Stimulated activated naive CD8-positive, alpha-beta T cell treated with anti-CD3 and anti-CD28 coated beads, Interleukin-15, amount 100 ng/mL, for 72 hours (primary cell): Measurements from ENCODE around the gene KCNK3.

Experiments used
- ATAC-seq: fragments of 150-1000 bp; cut with Tn5 transposase; 2 replicates; pipeline ENCODE4 v1.10.0; 2021; ENCODE audit warnings: mild to moderate bottlenecking, moderate library complexity
- DNase-seq, 2 donors: peaks; one replicate each; pipeline ENCODE4 v3.0.0; 2021 to 2022
- H3K27ac Mint-ChIP-seq, 2 donors: one replicate each; pipeline ENCODE4 v1.8.0; 2022; ENCODE audit warnings: mild to moderate bottlenecking in 2 of 2, mixed read lengths in 2 of 2, moderate library complexity in 2 of 2
- H3K27me3 Mint-ChIP-seq: one replicate; pipeline ENCODE4 v1.8.0; 2022; ENCODE audit warnings: mixed read lengths
- H3K4me1 Mint-ChIP-seq: one replicate; pipeline ENCODE4 v1.8.0; 2022; ENCODE audit warnings: mild to moderate bottlenecking, mixed read lengths
- H3K4me3 Mint-ChIP-seq, 2 donors: one replicate each; pipeline ENCODE4 v1.8.0; 2022; ENCODE audit warnings: mild to moderate bottlenecking in 2 of 2, mixed read lengths in 2 of 2, moderate library complexity in 1 of 2
- H3K9me3 Mint-ChIP-seq, 2 donors: one replicate each; pipeline ENCODE4 v1.8.0; 2022; ENCODE audit warnings: mixed read lengths in 2 of 2

KCNK3 gene

DNA sequence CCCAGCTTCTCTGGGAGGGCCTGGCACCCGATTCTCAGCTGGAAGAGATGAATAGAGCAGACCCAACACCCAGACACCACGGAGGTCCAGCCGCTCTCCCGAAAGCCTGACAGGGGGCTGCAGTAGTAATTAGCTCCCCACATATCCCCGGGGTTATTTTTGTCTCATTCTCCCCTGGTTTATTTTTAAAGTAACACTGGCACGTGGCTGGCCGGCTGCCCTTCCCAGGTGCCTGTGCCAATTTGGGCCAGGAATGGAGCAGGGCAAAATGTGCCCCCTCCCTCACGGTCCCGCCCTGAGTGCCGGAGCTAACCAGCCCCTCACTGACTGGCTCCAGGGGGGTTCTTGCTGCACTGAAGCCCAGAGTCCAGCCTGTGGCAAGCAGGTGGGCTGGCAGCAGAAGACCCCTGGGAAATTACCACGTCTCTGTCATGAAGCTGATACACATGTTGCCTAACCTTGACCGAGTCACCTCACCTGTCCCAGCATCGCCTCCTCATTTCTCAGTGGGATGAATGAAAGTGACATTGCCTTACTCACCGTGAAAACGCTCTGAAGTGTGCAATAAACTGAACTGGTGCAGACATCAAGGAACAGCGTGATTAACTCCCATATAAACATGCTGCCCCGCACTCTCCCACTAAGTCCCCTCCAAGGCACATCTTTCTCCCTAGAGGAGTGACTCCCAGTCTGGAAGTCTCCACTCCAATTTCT, 18.4 kb downstream of the KCNK3 start:
- H3K4me3 Mint-ChIP-seq = no peak overlapping the region
- H3K27ac Mint-ChIP-seq = no peak overlapping the region
- no peak for DNase-seq
- no peaks in the 10 kb centered on the region for H3K27me3 Mint-ChIP-seq
- no peaks in the 10 kb centered on the region for H3K4me1 Mint-ChIP-seq
- H3K9me3 Mint-ChIP-seq = no peaks in the 10 kb centered on the region
- no peak for ATAC-seq

DNA sequence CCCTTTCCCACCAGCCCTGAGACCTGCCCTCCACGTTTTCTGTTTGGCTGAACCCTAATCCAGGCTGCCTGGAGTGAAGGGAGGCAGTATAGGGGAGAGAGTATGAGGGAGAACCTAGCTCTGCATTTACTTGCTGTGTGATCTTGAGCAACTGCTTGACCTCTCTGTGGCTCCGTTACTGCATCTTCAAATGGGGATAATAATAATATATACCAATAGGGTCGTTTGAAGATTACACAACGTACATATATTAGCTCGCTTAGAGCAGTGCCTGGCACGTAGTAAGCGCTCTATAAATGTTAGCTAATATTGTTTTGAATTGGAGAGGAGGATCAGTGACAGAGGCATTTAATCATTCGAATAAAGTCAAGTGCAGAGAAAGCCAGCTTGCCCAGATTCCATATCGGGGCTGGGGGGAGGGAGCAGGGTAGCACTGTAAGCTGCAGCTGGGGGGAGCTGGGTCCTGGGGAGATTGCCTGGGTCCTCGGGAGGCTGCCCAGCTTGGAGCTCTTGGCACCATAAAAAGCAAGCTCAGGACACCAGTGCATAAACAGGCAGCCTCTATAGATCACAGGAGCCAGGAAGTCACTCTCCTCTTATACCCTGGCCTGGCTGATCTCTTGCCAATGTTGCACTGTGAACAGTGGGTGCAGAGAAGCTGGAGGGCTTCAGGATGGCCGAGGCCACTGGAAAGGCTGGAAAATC, 19.1 kb downstream of the KCNK3 start:
- no peak overlapping the region for H3K4me3 Mint-ChIP-seq
- H3K4me1 Mint-ChIP-seq = no peaks in the 10 kb centered on the region
- ATAC-seq (no peak), DNase-seq (no peak)
- H3K27me3 Mint-ChIP-seq = no peaks in the 10 kb centered on the region
- no peak overlapping the region for H3K27ac Mint-ChIP-seq
- no peaks in the 10 kb centered on the region for H3K9me3 Mint-ChIP-seq

DNA sequence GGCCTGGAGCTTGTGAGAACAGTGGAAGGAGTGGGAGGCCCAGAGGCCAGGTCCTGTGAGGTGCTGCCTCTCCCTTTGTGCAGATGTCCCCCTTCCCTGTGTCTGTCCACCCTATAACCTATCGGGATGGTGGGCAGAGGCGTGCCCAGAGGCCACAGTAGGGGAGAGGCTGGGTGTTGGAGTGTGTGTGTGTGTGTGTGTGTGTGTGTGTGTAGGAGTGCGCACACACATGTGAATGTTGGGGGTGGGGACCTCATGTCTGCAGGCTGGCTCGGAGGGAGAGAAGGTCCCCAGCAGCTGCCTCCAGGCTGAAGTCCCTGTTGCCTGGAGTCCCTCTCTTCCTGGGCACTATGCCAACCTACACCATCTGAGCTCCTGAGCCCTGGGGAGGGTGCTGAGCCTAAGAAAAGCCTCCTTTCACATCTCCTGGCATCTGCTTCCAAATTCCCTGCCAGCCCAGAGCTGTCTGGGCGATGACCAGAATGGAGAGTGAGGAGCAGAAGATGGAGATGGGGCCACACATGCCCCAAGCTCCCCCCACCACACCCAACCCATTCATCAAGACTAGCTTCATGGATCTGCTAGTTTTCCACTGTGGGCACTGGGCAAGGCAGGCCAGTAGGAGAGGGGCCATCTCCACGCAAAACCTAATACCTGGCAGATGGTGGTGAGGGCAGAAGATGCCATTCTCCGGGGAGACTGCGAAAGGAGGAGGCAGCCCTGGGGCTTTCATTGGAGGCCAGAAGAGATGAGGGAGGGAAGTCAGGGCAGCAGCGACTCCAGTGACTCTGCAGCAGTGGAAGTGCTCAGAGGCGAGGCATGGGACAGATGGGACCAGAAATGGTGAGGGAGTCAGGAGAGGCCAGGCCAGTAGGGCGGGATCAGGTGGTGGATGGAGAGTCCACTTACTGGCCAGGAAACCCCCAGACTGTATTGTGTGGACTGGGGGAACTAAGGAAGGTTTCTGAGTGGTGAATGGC, 20.3 kb downstream of the KCNK3 start:
- no peak for ATAC-seq

DNA sequence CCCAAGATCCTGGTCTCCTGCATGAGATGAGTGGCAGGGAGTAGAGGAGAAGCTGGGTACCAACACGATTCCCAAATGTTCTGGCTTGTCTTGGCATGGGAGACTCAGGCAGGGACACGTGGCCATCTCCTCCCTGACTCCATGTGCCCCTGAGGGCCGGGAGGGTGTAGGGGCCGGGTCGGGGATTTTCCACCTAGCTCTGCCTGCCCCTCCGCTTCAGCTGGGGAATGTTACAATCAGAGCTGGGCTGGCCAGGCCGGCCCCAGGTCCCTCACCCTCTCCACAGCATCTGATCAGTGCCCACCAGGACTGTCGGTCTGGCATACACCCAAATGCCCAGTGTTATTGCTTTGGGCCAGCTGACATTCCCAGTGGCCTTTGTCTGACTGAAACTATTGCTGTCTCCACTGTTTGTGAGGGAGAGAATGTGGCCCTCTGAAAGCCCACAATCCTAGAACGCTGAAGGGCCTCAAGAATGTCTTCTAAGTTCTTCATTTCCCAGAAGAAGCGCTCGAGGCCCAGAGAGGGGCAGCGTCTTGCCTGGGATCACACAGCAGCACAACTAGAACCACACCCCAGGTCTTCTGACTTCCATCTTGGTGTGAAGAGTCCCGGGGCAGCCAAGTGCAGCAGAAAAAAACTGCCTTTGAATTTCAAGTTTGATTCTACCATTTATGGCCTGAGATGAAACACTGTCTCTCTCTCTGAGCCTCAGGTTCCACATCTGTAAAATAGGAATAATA, 23.2 kb downstream of the KCNK3 start:
- Mint-ChIP-seq H3K4me3 (no peak overlapping the region), H3K9me3 (no peaks in the 10 kb centered on the region), H3K4me1 (no peaks in the 10 kb centered on the region), H3K27ac (no peak overlapping the region), H3K27me3 (no peaks in the 10 kb centered on the region)
- ATAC-seq = no peak
- DNase-seq = no peak

More for the DNA sequence above, 20.3 kb downstream of the KCNK3 start:
- Mint-ChIP-seq H3K27me3 (no peaks in the 10 kb centered on the region), H3K4me3 (no peak overlapping the region), H3K4me1 (no peaks in the 10 kb centered on the region), H3K9me3 (no peaks in the 10 kb centered on the region), H3K27ac (peak overlapping the region in 1 of 2 donors; percentile 35)
- no peak for DNase-seq

DNA sequence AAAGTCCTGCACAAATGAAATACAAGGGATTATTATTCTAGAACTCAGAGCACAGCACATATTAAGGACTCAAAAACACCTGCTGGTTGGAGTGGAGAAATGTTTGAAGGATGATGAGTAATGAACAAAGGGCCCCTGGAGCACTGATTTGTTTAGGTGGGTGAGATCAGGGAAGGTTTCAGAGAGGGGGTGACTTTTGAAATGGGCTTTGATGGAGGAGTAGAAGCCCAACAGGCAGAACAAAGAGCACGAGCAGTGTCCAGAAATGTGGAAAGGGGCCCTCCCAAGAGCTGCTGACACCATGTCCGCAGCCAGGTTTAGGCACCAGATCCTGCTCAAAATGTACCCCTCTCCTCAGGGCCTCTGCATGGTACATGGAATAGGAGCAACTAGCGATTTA, 23.8 kb downstream of the KCNK3 start:
- no peak overlapping the region for H3K27ac Mint-ChIP-seq
- no peaks in the 10 kb centered on the region for H3K27me3 Mint-ChIP-seq
- no peak for DNase-seq
- H3K9me3 Mint-ChIP-seq = no peaks in the 10 kb centered on the region
- H3K4me1 Mint-ChIP-seq = no peaks in the 10 kb centered on the region
- no peak overlapping the region for H3K4me3 Mint-ChIP-seq
- ATAC-seq = no peak

DNA sequence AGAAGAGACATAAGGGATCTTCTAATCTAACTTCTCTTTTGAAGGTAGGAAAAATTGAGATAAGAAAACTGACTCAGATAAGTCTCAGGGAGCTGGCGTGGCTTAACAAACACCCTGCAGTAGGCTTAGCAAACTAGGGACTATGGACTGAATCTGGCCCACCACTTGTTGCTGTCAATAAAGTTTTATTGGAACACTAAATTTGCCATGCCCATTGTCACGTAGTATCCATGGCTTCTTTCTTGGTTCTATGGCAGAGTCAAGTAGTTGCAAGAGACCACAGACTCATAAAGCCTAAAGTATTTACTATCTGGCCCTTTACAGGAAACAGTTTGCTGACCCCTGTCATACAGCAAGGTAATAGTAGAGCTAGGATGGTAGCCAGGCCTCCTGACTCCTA, 24.2 kb downstream of the KCNK3 start:
- no peak overlapping the region for H3K27ac Mint-ChIP-seq
- no peaks in the 10 kb centered on the region for H3K9me3 Mint-ChIP-seq
- no peaks in the 10 kb centered on the region for H3K4me1 Mint-ChIP-seq
- H3K27me3 Mint-ChIP-seq = no peaks in the 10 kb centered on the region
- H3K4me3 Mint-ChIP-seq = no peak overlapping the region
- DNase-seq (no peak), ATAC-seq (no peak)

DNA sequence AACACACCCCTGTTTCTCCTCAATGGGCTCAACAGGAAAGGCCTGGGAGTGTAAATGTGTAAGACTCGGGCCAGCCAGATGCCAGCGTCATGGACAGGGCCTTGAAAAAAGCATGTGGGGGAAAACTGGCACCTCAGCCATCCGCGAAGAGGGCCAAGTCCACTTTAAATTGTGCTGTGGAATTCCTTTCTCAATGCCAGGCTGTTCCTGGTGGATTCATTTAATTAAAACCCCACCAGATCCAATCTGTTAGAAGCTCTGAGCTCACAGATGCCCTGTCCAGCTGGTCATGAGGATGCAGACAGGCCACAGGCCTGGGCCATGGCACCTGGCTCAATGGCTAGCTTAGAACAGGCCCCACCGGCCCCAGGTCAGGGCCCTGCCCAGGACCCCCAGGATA, 24.8 kb downstream of the KCNK3 start:
- Mint-ChIP-seq H3K4me3 (no peak overlapping the region), H3K27me3 (no peaks in the 10 kb centered on the region)
- no peak for ATAC-seq

DNA sequence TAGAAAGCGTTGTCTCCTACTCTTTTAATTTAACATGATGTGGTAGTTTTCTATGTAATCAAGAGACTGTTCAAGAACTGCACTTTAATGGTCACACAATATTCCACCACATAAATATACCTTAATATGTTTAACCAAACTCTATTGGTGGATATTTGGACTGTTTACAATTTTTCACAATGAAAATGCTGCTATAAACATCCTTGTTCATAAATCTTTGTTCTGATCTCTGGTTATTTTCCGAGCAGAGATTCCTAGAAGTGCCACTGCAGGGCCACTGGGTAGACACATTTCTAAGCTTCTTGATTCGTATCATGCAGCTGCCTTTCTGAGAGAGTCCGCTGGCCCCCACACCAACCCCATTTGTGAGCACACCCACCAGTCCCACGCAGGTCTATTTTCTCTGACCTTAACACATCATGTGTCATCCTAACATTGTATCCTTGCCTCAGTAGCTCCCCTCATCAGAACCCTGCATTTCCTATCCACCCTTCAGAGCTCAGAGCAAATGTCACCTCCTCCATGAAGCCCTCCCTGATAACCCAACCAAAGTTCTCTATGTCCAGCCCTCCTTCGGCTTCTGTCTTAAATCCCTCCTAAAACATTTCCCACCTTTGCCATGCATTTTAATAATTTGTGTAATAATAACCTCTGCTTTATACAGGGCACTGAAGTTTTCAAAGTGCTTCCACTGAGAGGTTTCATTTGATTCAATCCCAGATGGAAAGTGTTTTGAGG, 26.6 kb downstream of the KCNK3 start:
- Mint-ChIP-seq H3K27me3 (no peaks in the 10 kb centered on the region), H3K9me3 (no peaks in the 10 kb centered on the region), H3K27ac (no peak overlapping the region), H3K4me3 (no peak overlapping the region), H3K4me1 (no peaks in the 10 kb centered on the region)
- ATAC-seq (no peak), DNase-seq (no peak)

More for the DNA sequence above, 24.8 kb downstream of the KCNK3 start:
- H3K4me1 Mint-ChIP-seq = no peaks in the 10 kb centered on the region
- no peak overlapping the region for H3K27ac Mint-ChIP-seq
- no peak for DNase-seq
- H3K9me3 Mint-ChIP-seq = no peaks in the 10 kb centered on the region

DNA sequence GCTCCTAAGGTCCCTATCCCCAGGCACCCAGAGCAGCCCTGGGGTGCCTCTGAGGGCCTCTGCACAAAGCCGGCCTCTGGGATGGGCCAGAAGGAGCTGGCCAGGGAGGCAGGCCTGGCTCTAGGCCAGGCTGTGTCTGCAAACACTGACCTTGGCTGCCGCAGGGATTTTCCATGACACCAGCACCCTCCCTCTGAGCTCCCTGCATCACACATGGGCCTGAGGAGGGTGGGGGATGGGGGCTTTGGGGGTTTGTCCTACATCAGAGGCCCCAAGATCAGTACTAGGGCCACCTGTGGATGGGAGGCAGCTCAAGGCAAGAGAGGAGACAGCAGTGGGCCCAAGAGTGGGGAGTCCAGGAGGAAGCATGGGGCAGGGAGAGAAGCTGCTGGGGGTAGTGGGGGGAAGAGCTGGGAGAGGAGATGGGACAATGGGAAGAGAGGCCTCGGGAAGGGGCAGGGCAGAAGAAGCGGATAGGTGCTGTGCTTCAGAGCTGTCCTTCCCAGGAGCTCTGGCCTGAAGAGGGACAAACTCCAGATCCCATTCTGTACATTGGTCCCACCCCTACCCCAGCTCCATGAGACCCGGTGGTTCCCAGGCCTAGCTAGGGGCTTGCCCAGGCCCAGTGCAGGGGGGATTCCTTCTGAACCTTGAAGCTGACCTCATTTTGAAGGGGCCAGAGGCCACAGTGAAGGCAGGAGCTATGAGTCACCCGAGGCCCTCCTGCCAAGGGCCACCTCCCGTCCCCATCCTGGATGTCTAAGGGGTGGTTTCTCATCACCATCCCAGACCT, 28.0 kb downstream of the KCNK3 start:
- Mint-ChIP-seq H3K27me3 (no peaks in the 10 kb centered on the region), H3K4me1 (no peaks in the 10 kb centered on the region), H3K9me3 (no peaks in the 10 kb centered on the region), H3K4me3 (no peak overlapping the region), H3K27ac (peak overlapping the region in 1 of 2 donors; percentile 32)
- DNase-seq (no peak), ATAC-seq (no peak)

DNA sequence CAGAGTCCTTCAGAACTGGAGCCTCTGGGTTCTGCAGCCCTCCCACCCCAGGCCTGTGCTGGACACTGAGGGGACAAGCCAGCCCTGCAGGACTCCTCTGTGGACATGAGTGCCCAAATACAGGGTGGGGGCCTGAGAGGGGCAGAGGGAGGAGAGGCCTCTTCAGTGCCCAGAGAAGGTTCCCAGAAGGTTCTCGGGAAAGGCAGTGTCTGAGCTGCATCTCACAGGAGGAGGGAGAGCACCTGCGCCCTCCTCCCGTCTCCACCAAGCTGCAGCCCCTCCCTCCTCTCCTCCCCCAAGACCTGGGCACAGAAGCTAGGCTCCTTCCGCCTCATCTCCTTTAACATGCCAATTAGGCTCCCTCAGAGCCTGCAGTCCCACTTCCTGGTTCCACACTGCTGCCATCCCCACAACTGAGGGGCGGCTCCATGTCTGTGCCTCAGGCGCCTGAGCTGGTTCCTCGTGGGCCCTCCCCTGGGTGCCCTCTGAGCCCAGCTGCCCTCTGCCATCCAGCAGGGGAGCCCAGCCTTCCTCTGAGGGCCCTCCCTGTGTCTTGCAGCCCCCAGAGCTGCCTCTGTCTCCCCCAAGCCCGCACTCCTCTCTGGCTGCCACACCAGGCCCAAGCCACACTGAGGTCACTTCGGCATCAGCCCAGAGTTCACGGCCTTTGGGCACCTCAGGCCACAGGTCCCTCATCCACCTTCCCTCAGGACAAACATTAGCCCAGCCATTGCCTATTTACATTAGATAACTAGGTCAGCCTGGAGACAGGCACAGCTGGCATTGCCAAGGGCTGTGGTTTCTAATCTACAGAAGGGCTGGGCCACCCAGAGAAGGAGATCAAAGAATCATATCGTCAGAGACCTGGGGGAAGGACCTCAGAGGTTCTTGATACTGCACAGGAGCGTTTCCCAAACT, 28.9 kb downstream of the KCNK3 start:
- Mint-ChIP-seq H3K9me3 (no peaks in the 10 kb centered on the region), H3K27me3 (no peaks in the 10 kb centered on the region)

DNA sequence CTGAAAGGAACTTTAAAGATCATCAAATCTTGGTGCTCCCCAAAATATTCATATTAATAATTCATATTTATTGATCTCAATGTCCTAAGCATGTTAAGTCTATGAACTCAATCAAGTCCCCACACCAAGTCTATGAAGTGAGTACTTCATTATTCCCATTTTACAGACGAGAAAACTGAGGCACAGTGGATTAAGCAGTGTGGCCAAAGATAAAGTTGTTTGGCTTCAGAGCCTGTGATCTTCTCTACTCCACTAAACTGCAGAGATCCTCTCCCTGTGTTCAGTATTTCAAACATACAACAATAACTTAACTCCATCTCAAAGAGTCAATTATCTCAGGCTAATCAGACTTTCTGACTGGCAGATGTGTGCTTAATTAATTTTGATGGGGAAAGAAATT, 29.8 kb downstream of the KCNK3 start:
- no peaks in the 10 kb centered on the region for H3K4me1 Mint-ChIP-seq
- H3K9me3 Mint-ChIP-seq = no peaks in the 10 kb centered on the region
- DNase-seq (no peak), ATAC-seq (no peak)
- H3K27me3 Mint-ChIP-seq = peaks cover 4% of the 10 kb centered on the region
- no peak overlapping the region for H3K4me3 Mint-ChIP-seq
- no peak overlapping the region for H3K27ac Mint-ChIP-seq

More for the DNA sequence above, 28.9 kb downstream of the KCNK3 start:
- DNase-seq (no peak), ATAC-seq (no peak)
- Mint-ChIP-seq H3K27ac (peak overlapping the region; percentile 32 to 42), H3K4me1 (no peaks in the 10 kb centered on the region), H3K4me3 (no peak overlapping the region)

DNA sequence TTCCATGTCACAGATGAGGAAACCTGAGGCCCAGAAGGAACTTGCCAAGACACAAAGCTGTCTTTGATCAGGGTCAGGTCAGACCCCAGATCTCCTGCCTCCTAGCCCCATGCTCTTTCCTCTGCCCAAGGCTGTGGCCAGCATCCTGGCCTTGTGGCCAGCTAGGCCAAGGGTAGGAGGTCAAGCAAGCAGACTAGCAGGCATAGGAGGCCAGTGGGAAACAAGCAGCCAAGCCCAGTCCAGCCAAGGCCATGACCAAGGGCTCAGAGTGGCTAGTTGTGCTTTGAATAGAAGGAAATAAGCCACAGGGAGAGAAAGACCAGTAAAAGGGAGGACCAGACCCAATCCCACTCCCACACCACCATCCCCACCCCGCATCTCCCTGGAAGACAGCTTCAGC, 30.4 kb downstream of the KCNK3 start:
- Mint-ChIP-seq H3K4me3 (no peak overlapping the region), H3K27me3 (peaks cover 10% of the 10 kb centered on the region), H3K4me1 (no peaks in the 10 kb centered on the region), H3K27ac (peak overlapping the region in 1 of 2 donors; percentile 22), H3K9me3 (no peaks in the 10 kb centered on the region)
- no peak for ATAC-seq
- DNase-seq = no peak

DNA sequence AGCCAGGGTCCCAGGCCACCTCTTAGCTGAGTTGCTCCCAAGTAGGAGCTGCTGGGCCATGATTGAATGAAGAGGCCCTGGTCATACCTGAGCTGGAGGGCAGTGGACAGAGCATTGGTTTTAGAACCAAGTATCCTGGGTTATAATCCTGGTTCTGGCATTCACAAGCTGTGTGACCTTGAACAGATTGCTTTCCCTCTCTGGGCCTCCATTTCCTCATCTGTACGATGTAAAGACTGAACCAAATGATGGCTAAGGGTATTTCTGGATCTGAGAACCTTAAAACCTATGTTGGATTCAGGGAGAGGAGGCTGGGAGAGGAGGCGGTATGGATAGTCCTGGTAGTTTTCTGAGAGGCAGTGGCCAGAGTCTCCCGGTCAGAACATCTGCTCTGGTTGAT, 31.0 kb downstream of the KCNK3 start:
- H3K27me3 Mint-ChIP-seq = peaks cover 14% of the 10 kb centered on the region
- no peaks in the 10 kb centered on the region for H3K9me3 Mint-ChIP-seq
- ATAC-seq = no peak
- H3K4me3 Mint-ChIP-seq = no peak overlapping the region
- no peak overlapping the region for H3K27ac Mint-ChIP-seq
- H3K4me1 Mint-ChIP-seq = no peaks in the 10 kb centered on the region
- DNase-seq = no peak
